Activated T-cell treated with anti-CD3 and anti-CD28 coated beads, Interleukin-2, amount 50 U/mL, for 48 hours (primary cell): ENCODE results near the gene SETD5.
A peak's percentile ranks its signal among the peaks of the same experiment; 100 is the strongest.
"Not testable (repeated sequence)": the region's sequence is repeated elsewhere in the genome, so short reads cannot be mapped to it uniquely, and the experiment has no call there.

Source experiments
- DNase-seq, 2 experiments: peaks; one replicate each; pipeline ENCODE4 v3.0.0-alpha.2; 2020

SETD5 gene

DNA sequence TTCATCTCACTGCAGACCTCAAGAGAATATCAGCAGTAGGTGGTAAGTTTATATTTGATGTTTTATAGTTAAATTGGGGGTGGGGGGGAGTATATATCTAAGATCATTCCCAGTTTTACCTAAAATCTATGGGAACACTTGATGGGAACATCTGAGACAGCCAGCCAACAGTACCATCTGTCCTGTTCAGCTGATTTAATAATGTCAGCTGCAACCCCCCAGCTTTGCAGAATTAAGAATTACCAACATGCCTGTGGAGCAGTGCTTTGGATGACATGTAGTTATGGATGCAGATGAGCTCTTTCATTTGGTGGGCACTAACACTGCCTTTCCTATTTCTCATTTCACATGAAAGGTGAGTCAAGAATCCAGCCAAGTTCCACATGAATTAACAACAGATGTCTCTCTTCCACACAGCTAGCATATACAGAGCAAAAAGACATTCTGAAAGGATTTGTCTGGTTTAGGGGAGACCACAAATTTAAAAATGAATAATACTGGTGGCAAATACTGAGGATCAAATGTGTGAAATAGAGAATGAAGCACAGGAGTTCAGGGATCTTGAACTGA is 76.2 kb downstream of the SETD5 start:
- DNase-seq, result no peak

DNA sequence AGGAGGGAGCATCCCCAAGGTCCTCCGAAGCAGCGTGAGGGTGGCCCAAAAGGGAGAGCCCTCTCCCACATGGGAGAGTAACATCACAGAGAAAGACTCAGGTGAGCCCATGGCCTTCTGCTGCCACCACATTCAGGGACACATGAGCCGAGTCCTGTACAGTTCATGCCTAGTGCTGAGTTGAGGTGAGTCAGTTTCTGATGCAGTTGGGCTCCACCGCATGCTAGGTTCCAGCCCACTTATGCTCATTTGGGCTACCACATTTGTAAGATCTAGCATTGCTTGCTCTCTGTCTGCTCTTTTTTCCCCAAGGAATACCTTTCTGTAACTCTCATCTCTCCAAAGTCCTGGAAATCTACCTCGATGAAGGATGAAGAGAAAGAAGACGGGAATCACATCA is 77.1 kb downstream of the SETD5 start:
- DNase-seq, result no peak

GRCh38 chr3:9476935-9477334 is 79.5 kb downstream of the SETD5 start:
- DNase-seq, result no peak

GRCh38 chr3:9480265-9480664 is 82.8 kb downstream of the SETD5 start:
- DNase-seq, result no peak

DNA sequence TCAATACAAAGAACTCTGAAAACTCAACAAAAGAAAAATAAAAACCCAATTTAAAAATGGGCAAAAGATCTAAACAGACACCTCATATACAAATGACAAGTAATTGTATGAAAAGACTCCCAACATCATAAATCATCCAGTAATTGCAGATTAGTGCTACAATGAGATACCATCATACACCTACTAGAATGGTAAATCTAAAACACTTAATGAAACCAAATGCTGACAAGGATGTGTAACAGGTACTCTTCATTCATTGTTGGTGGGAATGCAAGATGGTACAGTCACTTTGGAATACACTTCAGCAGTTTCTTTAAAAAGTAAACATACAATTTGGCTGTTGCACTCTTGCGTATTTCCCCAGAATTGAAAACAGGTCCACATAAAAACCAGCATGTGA is 87.8 kb downstream of the SETD5 start:
- no peak for DNase-seq

DNA sequence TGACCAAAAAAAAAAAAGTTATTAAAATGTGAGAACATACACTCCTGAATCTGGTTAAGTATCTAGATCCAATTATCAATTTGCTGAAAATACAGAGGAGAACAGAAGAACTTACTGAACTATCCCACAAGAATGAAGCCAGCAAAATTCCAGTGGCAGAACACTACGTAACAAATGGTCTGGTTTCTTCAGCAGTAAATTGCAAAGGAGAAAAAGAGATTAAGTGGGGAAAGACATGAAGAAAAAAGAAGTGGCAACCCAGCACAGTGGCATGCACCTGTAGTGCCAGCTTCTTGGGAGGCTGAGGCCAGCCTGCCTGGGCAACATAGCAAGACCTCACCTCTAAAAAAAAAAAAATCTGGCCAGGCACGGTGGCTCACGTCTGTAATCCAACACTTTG is 94.1 kb downstream of the SETD5 start:
- no peak for DNase-seq

DNA sequence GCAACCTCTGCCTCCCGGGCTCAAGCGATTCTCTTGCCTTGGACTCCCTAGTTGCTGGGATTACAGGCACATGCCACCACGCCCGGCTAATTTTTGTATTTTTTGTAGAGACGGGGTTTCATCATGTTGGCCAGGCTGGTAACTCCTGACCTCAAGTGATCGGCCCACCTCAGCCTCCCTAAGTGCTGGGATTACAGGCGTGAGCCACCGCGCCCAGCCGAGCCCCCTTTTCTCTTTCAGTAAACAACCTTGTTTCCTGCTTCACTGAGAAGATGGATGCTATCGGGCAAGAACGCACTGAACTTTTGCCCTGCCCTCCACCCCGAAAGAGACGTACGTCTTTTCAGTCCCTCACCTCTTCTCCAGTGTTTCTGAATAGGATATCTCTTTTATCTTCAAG is 96.6 kb downstream of the SETD5 start:
- DNase-seq, result not testable (repeated sequence)

DNA sequence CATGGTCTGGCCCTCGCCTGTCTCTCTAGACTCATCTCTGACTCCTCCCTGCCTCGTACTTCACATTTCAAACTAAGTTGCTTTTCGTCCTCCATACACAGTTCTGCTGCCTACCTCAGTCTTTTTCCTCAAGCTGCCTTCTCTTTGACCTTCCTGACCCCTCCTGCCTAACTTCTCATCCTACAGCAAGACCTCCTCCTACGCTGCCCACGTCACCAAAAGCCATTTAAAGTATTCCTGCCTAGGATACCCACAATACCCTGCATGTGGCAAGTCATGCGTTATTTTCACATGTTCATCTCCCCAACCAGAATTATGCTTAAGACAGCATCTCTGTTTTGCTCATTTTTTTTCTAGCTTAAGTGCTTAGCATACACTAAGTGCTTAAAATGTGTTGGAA is 99.5 kb downstream of the SETD5 start:
- DNase-seq, result no peak

DNA sequence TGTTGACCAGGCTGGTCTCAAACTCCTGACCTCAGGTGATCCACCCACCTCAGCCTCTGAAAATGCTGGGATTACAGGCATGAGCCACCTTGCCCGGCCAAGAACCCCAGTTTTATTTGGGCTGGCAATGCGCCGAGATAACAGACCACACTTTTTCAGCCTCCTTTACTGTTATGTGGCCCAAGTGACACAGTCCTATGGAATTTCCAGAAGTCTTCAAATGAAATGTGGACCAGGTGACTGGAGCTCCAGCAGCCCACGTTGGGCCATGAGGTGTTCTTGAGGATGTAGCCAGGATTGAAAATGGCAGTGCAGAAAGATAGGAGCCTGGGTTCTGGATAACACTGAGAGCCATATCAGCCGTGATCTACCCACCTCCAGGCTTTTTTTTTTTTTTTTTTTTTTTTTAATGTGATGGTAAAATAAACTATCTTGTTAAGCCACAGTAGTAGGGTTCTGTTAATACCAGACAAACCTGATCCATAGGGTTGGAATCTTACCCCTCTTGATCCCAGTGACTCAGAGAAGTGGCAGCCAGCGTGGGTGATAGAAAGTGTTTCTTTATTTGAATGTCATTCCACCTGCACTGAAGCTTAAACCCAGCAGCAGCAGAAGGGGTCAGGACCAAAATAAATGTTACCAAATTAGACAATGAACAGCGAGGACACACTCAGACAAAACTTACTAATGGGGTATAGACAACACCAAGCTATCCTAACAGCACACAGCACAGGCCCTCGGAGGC is 100.6 kb downstream of the SETD5 start:
- DNase-seq, result no peak

- no peak for DNase-seq
These were observed 101.4 kb downstream of the SETD5 start for GRCh38 chr3:9498781-9499180.

- no peak for DNase-seq
These were observed 102.2 kb downstream of the SETD5 start for GRCh38 chr3:9499455-9500107.

- DNase-seq, result peak; percentile 82 to 85
These were observed 103.0 kb downstream of the SETD5 start for GRCh38 chr3:9500108-9501050.

DNA sequence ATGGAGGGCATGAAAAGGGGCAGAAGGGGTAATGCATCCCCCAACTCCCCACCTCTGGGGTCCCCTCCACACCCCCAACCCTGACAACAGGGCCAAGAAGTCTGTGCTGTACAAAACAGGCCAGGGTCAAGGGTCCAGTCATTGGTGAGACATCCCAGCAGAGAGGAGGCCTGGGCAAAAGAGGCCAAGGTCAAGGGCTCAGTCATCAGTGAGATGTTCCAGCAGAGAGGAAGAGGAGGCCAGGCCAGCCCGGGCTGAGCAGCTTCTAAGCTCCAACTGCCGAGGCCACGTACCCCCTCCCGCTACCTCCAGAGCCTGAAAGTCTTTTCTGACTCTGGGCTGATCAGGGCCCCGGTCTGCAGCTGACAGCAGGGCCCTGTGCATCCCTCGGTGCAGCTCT is 103.8 kb downstream of the SETD5 start:
- DNase-seq, result no peak

DNA sequence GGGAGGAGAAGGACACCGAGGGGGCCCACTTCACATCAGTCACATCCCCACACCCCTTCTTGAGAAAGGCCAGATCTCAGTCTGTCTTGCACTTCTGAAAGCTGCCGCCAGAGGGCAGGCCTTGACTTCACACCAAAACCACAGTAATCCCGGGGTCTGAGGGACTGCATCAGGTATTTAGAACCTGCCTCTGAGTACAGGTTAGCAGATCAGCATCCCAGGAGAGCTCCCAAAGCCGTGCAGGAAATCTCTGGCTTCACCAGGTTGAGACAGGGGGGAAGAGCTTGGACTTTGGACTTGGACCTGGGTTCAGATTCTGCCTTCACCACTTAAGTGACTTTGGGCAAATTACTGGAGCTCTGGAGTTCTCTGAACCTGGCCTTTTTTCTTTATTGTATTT is 105.9 kb downstream of the SETD5 start:
- DNase-seq, result peak; percentile 87 to 89

DNA sequence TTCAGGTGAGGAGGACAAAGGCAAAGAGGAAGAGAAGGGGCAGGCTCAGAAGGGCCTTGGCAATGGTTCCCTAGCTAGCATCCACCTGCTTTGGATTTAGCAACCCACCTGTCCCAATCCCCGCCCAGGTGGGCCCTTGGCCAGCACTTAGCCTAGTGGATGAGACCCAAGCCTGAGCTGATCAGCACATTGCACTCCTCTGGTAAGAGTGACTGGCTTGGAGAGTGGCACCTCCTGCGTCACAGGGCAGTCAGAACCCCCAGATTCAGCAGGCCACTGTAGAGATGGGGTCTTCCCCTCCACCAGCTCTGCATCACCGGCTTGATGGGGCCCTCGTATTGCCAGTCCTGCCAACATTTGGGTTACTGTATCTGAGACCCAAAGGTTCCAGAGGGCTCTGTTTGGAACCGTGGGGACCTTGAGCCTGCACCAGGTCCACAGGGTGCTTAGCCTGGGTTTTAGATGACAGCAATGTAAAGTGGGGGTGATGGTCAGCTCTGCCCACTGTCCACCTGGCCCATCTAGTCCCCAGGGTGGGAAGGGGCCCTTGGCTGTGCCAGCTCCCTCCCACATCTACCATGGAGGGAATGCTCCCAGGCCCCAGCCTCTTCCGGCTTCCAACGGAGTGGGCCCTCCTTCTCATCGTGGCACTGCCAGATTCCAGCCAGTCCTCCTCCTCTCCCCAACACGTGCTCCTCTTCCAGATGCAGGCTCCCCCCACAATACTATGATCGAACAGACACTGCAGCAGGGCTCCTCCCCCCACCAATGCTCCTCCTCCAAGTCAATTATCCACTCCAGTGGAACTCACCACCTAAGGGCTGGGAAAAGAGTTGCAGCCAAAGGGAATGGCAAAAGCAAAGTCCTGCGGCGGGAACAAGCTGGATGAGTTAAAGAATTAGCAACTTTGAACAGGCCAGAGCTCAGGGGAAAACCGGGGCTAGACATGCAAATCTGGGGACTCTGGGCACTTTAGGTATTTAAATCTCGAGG is 110.5 kb downstream of the SETD5 start:
- DNase-seq, result no peak

DNA sequence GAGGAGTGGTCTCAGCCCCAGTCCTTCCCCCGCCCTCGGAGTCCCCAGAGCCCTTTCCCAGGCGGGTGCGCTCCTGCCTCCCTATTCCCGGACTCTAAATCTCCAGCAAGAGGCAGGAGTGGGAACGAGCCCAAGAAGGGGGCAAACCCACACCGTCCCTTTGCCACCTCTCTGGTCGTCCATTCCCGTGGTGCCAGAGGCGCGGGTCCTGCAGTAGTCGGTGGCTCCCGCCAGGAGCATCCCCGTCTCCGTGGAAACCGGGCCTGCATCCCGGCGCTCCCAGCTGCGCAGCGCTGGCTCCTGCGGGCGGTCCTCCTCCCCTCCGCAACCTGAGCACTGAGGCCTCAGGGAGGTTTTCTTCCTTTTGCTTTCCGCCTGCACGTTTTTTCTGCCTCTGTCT is 111.4 kb downstream of the SETD5 start:
- DNase-seq, result no peak

- no peak for DNase-seq
These were observed 115.1 kb downstream of the SETD5 start for GRCh38 chr3:9512456-9513045.

GRCh38 chr3:9514306-9514705 is 116.9 kb downstream of the SETD5 start:
- DNase-seq, result no peak

GRCh38 chr3:9514956-9515355 is 117.5 kb downstream of the SETD5 start:
- no peak for DNase-seq

GRCh38 chr3:9525078-9525477 is 127.7 kb downstream of the SETD5 start:
- DNase-seq, result no peak
